Subcutaneous adipose tissue (tissue), 4 donors: ENCODE data around the gene MINDY3. TPM values are rescaled to one million over a fixed set of nuclear protein-coding genes. Genes with fewer than 3 reads are reported as not detected.

Source experiments
- total RNA-seq, 4 donors: library from RNA; depleted of rRNA; stranded (reverse); fragments of >200 nt; gene quantifications; one replicate each; pipeline ENCODE4 v1.1.0, GENCODE V29; 2016
- TF ChIP-seq, protein P1 (sequence below): fragments of 450-650 bp; IDR thresholded peaks from one replicate; pipeline ENCODE4 v1.5.1; 2016; ENCODE audit warnings: low read depth, mild to moderate bottlenecking, control low read depth, antibody characterized with exemption, moderate library complexity

MINDY3 gene
- total RNA-seq, 4 donors from 2014 or later: 27.9 to 40.4 (median 34.8) TPM

DNA sequence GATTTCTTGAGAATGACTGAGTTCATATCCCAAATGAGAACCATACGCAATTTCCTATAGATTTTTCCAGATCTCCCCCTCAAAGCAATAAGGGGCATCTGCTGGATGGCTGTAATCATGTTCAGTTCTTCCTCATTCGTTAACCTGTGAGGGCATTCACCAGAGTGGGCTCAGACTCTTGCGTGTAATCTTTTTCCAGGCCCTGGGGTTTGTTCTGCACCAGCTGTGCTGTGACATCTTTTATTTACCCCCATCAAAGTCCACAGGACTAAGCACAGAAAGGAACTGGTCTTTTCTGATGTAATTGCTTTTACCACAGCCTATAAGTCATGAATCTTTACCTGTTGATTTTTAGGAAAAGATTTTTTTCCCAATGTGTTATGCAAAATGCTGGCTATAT lies 112.7 kb downstream of the MINDY3 start:
- TF ChIP-seq, protein P1, sequence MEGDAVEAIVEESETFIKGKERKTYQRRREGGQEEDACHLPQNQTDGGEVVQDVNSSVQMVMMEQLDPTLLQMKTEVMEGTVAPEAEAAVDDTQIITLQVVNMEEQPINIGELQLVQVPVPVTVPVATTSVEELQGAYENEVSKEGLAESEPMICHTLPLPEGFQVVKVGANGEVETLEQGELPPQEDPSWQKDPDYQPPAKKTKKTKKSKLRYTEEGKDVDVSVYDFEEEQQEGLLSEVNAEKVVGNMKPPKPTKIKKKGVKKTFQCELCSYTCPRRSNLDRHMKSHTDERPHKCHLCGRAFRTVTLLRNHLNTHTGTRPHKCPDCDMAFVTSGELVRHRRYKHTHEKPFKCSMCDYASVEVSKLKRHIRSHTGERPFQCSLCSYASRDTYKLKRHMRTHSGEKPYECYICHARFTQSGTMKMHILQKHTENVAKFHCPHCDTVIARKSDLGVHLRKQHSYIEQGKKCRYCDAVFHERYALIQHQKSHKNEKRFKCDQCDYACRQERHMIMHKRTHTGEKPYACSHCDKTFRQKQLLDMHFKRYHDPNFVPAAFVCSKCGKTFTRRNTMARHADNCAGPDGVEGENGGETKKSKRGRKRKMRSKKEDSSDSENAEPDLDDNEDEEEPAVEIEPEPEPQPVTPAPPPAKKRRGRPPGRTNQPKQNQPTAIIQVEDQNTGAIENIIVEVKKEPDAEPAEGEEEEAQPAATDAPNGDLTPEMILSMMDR: no peak

DNA sequence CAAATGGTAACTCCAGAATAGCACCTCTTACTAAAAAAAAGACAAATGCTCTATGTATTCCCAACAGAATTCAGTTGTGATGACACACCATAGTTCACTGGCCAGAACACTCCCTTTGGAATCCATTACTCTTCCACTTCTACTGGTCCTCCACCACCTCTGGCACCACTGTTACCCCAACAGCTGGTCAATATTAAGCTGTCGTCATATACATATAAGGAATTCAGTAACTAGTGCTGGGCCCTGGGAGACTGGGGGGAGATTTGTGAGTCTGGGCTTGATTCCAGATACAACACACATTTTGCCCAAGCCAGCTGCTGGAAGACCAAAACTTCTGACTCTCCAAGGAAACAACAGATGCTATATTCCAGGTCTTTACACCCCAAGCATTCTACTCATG lies 114.6 kb downstream of the MINDY3 start:
- TF ChIP-seq, protein P1: no peak

DNA sequence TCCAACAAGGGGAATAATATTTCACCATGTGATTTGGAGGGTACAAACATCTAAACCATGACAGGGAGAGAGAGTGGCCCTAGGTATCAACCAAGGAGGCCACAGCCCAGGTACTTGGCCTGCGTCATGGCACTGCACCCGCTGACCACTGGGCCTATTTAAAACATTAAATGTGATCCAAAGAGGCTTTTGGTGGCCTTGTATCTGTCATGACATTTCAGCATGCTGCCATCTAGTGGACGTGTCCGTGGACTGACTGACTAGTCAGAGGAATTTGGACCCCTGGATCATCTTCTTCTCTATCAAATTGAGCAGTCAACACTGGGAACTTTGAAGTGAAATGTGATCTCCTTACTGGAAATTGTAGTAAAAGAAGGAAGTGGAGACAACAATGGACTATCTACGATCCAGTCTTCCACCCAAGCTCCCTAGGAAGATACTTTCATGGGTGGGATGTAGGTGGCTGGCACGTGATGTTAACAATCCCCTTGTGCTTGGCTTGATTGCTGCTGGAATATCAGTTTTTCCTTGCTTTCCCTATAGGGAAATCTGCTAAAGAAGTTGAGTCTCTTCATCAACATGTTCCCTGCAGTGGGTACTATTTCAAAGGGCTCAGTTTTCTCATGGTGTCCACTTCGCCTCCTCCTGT lies 116.0 kb downstream of the MINDY3 start:
- TF ChIP-seq, protein P1: no peak

DNA sequence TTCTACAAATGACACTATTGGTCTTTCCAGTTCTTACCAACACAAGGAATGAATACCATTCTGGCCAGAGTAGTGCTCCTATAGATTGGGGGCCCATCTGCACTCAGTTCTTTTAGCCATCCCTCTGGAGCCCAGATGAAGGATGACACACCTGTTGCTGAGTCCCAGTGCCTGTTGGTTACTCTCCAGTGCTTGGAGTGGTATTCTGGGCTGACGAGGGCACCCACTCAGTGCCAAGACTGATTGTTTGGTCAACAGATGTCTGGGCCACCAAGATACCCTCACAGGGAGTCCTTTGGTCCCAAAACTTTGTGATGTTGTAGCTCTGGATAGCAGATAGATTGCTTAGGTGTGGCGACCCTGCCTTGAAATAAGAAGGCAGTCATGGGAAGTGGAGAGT lies 116.9 kb downstream of the MINDY3 start:
- TF ChIP-seq, protein P1: no peak

DNA sequence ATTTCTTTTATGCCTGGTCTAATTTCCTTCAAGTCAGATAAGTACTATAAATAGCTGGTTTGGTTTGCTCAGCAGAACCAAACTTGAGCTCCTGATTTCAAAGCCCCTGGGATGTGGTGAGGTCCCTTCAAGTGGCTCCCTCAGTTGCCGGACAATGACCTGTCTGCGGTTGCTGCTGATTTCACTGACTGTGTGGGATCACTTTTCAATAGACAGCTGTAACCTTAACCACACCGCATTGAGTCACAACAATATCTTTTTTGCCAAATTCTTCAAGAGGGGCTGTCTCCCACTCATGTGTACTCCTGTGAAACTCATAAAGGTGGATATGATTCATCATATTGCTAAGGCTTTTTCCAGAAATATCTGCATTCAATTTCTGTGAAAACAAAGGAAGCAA lies 117.5 kb downstream of the MINDY3 start:
- TF ChIP-seq, protein P1: no peak

DNA sequence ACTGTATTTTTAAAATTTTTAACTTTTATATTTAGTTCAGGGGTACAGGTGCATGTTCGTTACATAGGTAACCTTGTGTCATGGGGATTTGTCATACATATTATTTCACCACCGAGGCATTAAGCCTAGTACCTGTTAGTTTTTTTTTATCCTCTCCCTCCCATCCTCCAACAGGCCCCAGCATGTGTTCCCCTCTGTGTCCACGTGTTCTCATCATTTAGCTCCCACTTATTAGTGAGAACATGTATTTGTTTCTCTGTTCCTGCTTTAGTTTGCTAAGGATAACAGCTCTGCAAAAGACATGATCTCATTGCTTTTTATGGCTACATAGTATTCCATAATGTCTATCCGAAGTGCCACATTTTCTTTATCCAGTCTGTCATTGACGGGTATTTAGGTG lies 118.2 kb downstream of the MINDY3 start:
- TF ChIP-seq, protein P1: no peak

DNA sequence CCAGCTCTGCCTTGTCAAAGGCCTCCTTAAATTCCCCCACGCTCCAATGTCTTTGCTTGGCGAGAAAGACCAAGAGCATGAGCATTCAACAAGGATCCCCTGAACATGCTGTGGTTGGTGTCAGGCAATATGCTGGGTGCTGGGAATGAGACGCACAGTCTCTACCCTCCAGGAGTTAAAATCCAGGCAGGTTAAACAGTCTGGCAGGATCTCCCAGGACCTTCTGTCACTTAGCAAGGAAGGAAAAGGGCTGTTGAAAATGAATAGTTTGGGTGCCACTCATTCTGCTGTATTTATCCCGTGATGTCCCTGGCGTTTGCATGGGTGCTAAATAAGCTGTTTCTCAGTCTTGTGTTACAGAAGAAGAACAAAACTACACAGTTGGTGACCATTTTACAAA lies 118.7 kb downstream of the MINDY3 start:
- TF ChIP-seq, protein P1: no peak
